Transverse colon (tissue), 4 donors: ENCODE results near the gene IFITM1. TPM values are rescaled to one million over a fixed set of nuclear protein-coding genes. Genes with fewer than 3 reads are reported as not detected.
"Not testable (repeated sequence)": the region's sequence is repeated elsewhere in the genome, so short reads cannot be mapped to it uniquely, and the experiment has no call there.

Experiments
- DNase-seq: peaks from one replicate; pipeline ENCODE4 v3.0.0-alpha.2; 2019
- H3K27ac ChIP-seq, 4 donors: fragments of 200-600 bp; sonication (generic); 2 replicates each; pipeline ENCODE4 v1.5.1; 2016 to 2018; ENCODE audit warnings: inconsistent platforms in 4 of 4
- H3K27me3 ChIP-seq: fragments of 200-600 bp; sonication (generic); 2 replicates; pipeline ENCODE4 v1.5.1; 2017; ENCODE audit warnings: inconsistent platforms
- H3K36me3 ChIP-seq, 4 donors: fragments of 200-600 bp; sonication (generic); 2 replicates each; pipeline ENCODE4 v1.5.1; 2017 to 2019; ENCODE audit warnings: inconsistent platforms in 4 of 4
- H3K4me1 ChIP-seq, 4 donors: fragments of 200-600 bp; sonication (generic); 2 replicates each; pipeline ENCODE4 v1.5.1; 2017 to 2020; ENCODE audit warnings: inconsistent platforms in 4 of 4
- H3K4me3 ChIP-seq, 4 donors: fragments of 200-600 bp; sonication (generic); 1 replicate in 1 of 4; 2 replicates in 3 of 4; pipeline versions ENCODE4 v1.5.1 to v1.6.1; 2017 to 2019; ENCODE audit warnings: inconsistent platforms in 4 of 4
- H3K9me3 ChIP-seq, 2 donors: fragments of 200-600 bp; sonication (generic); 2 replicates each; pipeline ENCODE4 v1.5.1; 2017 to 2019; ENCODE audit warnings: inconsistent platforms in 2 of 2
- EP300 ChIP-seq: sonication (generic); formaldehyde crosslinking; IDR thresholded peaks from one replicate; pipeline ENCODE4 v1.6.1; 2017; ENCODE audit warnings: antibody characterized with exemption, low read depth
- POLR2A ChIP-seq: fragments of 450-650 bp; IDR thresholded peaks from one replicate; pipeline ENCODE4 v1.6.1; 2016; ENCODE audit warnings: antibody characterized with exemption, mild to moderate bottlenecking, moderate library complexity
- POLR2AphosphoS5 ChIP-seq, 3 donors: sonication (generic); formaldehyde crosslinking; IDR thresholded peaks; one replicate each; pipeline ENCODE4 v1.6.1; 2016; ENCODE audit warnings: antibody characterized with exemption in 3 of 3
- WGBS, 2 donors: methylation state at CpG; one replicate each; pipeline ENCODE4 v1.1.5; 2018; ENCODE audit warnings: low coverage in 1 of 2; 5-methylcytosine and 5-hydroxymethylcytosine counted together
- in situ Hi-C, 4 donors: fragments of 200-750 bp; cut with MboI; loops; one replicate each; pipeline versions ENCODE4 v1.15.0 to v1.15.1; 2017; ENCODE audit warnings: low sequenced_read_pairs in 3 of 4, low pct_ligation_motif_present in 1 of 4, low pct_unique_long_range_greater_than_20kb in 1 of 4
- intact Hi-C: fragments of 100-400 bp; cut with DNase I; formaldehyde crosslinking; loops from one replicate; pipeline ENCODE4 v1.15.1; 2023; ENCODE audit warnings: low total_unique reads
- total RNA-seq, 4 donors: library from RNA; depleted of rRNA; stranded (reverse); fragments of >200 nt; gene quantifications; one replicate each; pipeline ENCODE4 v1.1.0, GENCODE V29; 2016
- TF ChIP-seq, protein P1 (sequence below), 5 experiments: fragments of 200-600 bp in 3 of 5; fragments of 450-650 bp in 2 of 5; sonication (generic) in 3 of 5; IDR thresholded peaks; 1 replicate in 2 of 5; 2 replicates in 3 of 5; pipeline ENCODE4 v1.5.1; 2016 to 2017; ENCODE audit warnings: antibody characterized with exemption in 5 of 5, inconsistent platforms in 3 of 5, mild to moderate bottlenecking in 2 of 5, moderate library complexity in 1 of 5

IFITM1 gene
- total RNA-seq, 4 donors from 2014 or later, result 19.9 to 109 (median 60.5) TPM

DNA sequence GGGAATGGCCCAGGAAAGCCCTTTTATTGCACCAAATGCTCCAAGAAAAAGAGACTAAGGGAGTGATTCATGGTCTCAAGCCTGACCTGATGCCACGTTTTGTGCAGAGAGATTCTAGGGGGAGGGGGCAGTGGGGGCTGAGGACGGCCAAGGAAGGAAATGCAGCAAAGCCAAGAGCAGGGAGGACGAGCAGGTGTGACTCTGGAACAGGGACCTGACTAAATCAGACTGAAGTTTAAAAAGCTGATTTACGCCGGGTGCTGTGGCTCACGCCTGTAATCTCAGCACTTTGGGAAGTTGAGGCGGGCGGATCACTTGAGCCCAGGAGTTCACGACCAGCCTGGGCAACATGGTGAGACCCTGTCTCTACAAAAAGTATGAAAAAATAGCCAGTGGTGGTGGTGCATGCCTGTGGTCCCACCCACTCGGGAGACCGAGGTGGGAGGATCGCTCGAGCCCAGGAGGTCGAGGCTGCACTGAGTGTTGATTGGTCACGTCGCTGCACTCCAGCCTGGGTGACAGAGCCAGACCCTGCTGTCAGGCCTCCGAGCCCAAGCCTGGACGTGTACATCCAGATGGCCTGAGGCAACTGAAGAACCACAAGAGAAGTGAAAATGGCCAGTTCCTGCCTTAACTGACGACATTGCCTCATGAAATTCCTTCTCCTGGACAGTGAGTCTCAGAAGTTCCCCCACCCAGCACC lies 17.7 kb downstream of the IFITM1 start:
- 80 to 94% methylated on average over 6 to 19 of the region's 19 CpGs for WGBS, 2 donors
- intact Hi-C loops (no loop called here), in situ Hi-C loops (no loop called here)
- Histone ChIP-seq H3K9me3 (no peaks in the 10 kb centered on the region), H3K4me1 (peaks cover 15 to 37% (median 19%) of the 10 kb centered on the region in 4 donors), H3K36me3 (no peaks in the 10 kb centered on the region), H3K27me3 (no peaks in the 10 kb centered on the region), H3K4me3 (no peak overlapping the region), H3K27ac (no peak overlapping the region)
- DNase-seq, result no peak
- TF ChIP-seq EP300 (no peak), POLR2A (no peak), POLR2AphosphoS5 (IDR thresholded peaks at IDR 0.05) (no peak)
- TF ChIP-seq, protein P1, sequence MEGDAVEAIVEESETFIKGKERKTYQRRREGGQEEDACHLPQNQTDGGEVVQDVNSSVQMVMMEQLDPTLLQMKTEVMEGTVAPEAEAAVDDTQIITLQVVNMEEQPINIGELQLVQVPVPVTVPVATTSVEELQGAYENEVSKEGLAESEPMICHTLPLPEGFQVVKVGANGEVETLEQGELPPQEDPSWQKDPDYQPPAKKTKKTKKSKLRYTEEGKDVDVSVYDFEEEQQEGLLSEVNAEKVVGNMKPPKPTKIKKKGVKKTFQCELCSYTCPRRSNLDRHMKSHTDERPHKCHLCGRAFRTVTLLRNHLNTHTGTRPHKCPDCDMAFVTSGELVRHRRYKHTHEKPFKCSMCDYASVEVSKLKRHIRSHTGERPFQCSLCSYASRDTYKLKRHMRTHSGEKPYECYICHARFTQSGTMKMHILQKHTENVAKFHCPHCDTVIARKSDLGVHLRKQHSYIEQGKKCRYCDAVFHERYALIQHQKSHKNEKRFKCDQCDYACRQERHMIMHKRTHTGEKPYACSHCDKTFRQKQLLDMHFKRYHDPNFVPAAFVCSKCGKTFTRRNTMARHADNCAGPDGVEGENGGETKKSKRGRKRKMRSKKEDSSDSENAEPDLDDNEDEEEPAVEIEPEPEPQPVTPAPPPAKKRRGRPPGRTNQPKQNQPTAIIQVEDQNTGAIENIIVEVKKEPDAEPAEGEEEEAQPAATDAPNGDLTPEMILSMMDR (IDR thresholded peaks at IDR 0.05), result no peak

DNA sequence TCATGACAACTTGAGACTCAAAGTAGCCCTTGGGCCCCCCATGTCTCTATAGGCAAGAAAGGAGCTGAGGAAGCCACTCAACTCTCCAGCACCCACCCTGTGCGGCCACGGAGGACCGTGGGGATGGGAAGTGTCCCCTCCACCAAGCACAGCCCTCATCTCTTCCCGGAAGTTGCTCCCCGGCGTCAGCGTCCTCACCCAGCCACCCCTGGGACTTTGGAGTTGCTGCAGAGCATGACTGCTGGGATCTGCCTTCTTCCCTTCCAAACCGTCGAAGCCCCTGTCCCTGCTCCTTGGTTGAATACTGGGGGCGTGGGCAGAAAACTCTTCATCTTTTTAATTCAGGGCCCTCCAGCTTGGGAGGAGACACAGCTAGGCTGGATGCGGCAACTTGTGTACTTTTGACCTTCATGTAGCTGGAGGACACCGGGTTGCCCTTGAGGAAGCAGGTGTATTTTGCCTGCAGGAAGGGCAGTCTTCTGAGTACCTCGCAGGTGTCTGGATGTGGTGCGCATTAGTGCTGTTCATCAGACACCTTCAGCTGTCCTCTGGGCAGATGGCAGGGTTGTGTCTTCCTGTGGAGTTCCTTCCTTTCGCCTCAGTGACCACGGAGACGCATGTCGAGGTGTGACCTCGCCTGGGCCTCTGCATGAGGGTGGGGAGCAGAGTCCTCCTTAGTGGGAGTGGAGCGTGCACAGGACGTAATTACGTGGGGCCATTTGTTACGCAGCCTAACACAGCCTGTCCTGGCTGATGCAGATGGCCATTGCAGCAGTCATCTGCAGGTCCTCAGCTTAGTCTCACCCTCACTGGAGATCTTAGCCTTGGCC lies 19.0 kb downstream of the IFITM1 start:
- no peaks in the 10 kb centered on the region for H3K36me3 ChIP-seq
- TF ChIP-seq EP300 (no peak), POLR2A (no peak), POLR2AphosphoS5 (IDR thresholded peaks at IDR 0.05) (no peak)
- TF ChIP-seq, protein P1 (IDR thresholded peaks at IDR 0.05), result no peak
- no peak overlapping the region for H3K4me3 ChIP-seq
- H3K27me3 ChIP-seq, result no peaks in the 10 kb centered on the region
- intact Hi-C loops, result no loop called here
- 80 to 87% methylated on average over 1 to 23 of the region's 23 CpGs for WGBS, 2 donors
- in situ Hi-C loops, result no loop called here
- H3K4me1 ChIP-seq, result peaks cover 4 to 29% (median 12%) of the 10 kb centered on the region in 4 donors
- H3K9me3 ChIP-seq, result no peaks in the 10 kb centered on the region
- no peak for DNase-seq
- no peak overlapping the region for H3K27ac ChIP-seq

DNA sequence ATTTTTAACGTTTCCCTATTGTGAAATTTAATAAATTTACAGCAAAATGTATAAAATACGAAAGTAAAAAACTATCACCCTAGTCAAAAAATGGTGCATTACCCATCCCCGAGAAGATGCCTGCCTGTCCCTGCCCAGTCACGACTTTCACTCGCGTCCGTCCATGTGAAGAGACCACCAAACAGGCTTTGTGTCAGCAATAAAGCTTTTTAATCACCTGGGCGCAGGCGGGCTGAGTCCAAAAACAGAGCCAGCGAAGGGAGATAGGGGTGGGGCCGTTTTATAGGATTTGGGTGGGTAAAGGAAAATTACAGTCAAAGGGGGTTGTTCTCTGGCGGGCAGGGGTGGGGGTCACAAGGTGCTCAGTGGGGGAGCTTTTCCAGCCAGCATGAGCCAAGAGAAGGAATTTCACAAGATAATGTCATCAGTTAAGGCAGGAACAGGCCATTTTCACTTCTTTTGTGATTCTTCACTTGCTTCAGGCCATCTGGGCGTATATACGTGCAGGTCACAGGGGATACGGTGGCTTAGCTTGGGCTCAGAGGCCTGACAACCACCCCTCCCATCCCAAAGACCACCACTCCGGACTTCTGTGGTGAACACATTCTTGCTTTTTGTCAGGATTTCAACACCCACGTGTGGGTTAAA lies 19.9 kb downstream of the IFITM1 start:
- H3K27ac ChIP-seq, in situ Hi-C loops, H3K27me3 ChIP-seq, DNase-seq, H3K36me3 ChIP-seq, H3K4me3 ChIP-seq, H3K9me3 ChIP-seq, intact Hi-C loops: not testable (repeated sequence)
- WGBS, 2 donors, result 87 to 91% methylated on average over 10 to 17 of the region's 17 CpGs
- peaks cover 4 to 28% (median 12%) of the 10 kb centered on the region in 4 donors for H3K4me1 ChIP-seq

DNA sequence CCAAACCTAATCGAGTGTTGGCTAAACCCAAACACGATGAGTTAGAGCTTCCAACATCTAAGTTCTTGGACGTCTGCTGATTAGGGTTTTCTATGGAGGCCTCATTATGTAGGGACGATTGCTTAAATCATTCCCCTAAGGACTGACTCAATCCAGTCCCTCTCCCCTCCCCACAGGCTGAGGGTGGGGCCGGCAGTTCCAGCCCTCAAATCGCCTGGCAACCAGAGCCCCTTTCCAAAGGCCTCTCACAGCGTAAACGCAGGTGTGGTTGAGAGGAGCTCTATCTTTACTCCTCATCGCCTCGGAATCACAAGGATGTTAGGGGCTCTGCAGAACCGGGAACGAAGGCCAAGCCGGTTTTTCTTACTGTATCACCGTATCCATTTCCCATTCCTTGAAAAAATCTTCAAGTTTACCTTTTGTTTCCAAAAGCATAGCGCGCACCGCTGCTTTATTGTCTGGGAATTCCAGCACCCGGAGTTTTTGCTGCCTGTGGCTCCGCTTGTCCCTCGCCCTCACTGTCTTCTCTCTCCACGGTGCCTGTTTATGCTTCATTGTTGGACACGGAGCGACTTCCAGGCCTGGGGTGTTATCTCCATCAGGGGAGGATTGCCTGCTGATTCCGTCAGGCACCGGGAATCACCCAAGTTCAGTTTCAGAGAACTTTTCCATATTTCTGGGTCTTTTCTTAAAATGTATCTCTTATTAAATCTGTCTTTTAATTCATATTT lies 20.6 kb downstream of the IFITM1 start:
- TF ChIP-seq EP300 (no peak), POLR2AphosphoS5 (IDR thresholded peaks at IDR 0.05) (no peak), POLR2A (no peak)
- TF ChIP-seq, protein P1 (IDR thresholded peaks at IDR 0.05), result no peak
- 73 to 87% methylated on average over 18 to 25 of the region's 25 CpGs for WGBS, 2 donors
- in situ Hi-C loops (no loop called here), intact Hi-C loops (no loop called here)
- H3K9me3 ChIP-seq, result no peaks in the 10 kb centered on the region
- H3K27me3 ChIP-seq, result no peaks in the 10 kb centered on the region
- H3K36me3 ChIP-seq, result no peaks in the 10 kb centered on the region
- no peak overlapping the region for H3K4me3 ChIP-seq
- H3K27ac ChIP-seq, result no peak overlapping the region
- DNase-seq, result no peak
- peaks cover 4 to 28% (median 12%) of the 10 kb centered on the region in 4 donors for H3K4me1 ChIP-seq
